ENCODE data around the gene EIF3A.
"Not testable (repeated sequence)": the region's sequence is repeated elsewhere in the genome, so short reads cannot be mapped to it uniquely, and the experiment has no call there.

The EIF3A gene, protein sequence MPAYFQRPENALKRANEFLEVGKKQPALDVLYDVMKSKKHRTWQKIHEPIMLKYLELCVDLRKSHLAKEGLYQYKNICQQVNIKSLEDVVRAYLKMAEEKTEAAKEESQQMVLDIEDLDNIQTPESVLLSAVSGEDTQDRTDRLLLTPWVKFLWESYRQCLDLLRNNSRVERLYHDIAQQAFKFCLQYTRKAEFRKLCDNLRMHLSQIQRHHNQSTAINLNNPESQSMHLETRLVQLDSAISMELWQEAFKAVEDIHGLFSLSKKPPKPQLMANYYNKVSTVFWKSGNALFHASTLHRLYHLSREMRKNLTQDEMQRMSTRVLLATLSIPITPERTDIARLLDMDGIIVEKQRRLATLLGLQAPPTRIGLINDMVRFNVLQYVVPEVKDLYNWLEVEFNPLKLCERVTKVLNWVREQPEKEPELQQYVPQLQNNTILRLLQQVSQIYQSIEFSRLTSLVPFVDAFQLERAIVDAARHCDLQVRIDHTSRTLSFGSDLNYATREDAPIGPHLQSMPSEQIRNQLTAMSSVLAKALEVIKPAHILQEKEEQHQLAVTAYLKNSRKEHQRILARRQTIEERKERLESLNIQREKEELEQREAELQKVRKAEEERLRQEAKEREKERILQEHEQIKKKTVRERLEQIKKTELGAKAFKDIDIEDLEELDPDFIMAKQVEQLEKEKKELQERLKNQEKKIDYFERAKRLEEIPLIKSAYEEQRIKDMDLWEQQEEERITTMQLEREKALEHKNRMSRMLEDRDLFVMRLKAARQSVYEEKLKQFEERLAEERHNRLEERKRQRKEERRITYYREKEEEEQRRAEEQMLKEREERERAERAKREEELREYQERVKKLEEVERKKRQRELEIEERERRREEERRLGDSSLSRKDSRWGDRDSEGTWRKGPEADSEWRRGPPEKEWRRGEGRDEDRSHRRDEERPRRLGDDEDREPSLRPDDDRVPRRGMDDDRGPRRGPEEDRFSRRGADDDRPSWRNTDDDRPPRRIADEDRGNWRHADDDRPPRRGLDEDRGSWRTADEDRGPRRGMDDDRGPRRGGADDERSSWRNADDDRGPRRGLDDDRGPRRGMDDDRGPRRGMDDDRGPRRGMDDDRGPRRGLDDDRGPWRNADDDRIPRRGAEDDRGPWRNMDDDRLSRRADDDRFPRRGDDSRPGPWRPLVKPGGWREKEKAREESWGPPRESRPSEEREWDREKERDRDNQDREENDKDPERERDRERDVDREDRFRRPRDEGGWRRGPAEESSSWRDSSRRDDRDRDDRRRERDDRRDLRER (N-terminal part only)

GRCh38 chr10:119080521-119081259 lies at the start of gene EIF3A:
TSS of gene EIF3A (minus strand) at chr10:119080817. CDS start at chr10:119080676, 141 bp downstream.
- peak; percentile 91 for DNase-seq

- peak; percentile 39 for DNase-seq
Measured at GRCh38 chr10:119129721-119130120, 49.1 kb upstream of the EIF3A start.

GRCh38 chr10:119125942-119126341 lies 45.3 kb upstream of the EIF3A start:
- no peak for DNase-seq

GRCh38 chr10:119120875-119121274 lies 40.3 kb upstream of the EIF3A start:
- DNase-seq, result no peak

DNA sequence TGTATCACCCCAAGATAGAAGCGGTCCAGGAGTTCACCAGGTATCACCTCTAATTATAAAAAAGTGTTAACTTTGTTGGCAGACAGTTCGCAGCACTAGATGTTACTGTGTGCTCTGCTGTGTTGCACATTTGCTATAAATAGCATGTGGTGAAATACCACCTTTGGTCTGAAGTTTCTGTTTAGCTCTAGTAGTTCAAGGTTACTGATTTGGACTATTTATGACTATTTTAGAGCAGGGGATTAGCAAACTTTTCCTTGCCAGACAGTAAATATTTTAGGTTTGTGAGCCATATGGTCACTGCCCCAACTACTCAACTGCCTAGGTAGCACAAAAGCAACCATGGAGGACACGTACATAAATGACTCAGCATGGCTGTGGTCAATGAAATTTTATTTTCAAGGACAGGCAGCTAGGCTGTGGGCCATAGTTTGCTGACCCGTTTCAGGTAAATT lies 39.8 kb upstream of the EIF3A start:
- DNase-seq, result peak; percentile 42

- peak; percentile 6 for DNase-seq
Measured at GRCh38 chr10:119119400-119119799, 38.8 kb upstream of the EIF3A start.

- DNase-seq, result no peak
Measured at GRCh38 chr10:119118231-119118630, 37.6 kb upstream of the EIF3A start.

DNA sequence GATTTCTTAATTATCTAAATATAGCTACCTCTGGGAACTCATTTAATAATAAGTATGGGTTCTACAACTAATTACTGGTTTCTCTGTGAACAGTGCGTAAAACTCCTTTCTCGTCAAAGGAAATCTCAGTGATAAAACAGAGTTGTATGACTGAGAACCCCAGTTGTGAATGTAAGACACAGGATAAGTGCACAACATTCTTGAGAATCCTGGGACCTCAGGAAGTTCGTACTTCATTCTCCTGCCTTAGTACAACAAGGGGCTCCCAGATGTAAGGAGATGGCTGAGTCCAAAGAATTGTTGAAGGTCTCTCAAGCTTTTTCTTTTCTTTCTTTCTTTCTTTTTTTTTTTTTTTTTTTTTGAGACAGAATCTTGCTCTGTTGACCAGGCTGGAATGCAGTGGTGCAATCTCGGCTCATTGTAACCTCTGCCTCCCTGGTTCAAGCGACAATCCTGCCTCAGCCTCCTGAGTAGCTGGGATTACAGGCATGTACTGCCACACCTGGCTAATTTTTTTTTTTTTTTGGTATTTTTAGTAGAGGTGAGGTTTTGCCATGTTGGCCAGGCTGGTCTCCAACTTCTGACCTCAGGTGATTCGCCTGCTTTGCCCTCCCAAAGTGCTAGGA lies 35.8 kb upstream of the EIF3A start:
- DNase-seq, result no peak

GRCh38 chr10:119115926-119116325 lies 35.3 kb upstream of the EIF3A start:
- DNase-seq, result no peak

- DNase-seq, result peak; percentile 84
Measured at GRCh38 chr10:119113751-119114732, 33.4 kb upstream of the EIF3A start.

DNA sequence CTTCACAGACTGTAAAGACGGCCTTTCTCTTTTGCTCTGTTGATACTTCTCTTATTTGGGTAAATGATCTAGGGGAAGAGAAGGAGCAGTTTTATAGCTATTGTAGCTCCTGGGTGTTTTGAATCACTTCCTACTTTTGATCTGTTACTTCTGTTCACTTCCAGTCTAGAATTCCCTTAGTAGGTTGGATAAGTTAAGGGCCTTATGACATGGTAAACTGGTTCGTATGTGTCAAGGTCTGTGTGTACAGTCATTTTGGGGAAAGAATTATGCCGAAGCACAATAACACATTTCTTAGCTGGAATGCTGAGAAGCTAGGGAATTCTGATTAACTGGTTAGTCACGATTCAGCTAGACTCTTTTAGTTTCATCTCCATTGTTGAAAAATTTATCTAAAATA lies 31.4 kb upstream of the EIF3A start:
- peak; percentile 58 for DNase-seq

DNA sequence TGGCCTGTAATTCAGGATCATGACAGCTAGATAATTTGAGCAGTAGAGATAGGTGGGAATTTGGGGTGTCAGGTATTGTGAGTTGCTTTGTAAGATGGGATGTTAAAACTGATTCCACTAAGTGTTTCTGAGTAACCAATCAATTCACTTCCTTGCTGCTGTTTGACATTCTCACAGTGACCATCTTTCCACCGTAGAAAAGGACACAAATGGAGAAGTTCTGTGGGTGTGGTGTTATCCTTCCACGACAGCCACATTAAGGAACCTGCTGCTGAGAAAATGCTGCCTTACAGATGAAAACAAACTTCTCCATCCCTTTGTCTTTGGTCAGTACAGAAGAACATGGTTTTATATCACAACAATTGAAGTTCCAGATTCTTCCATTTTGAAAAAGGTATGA lies 27.2 kb upstream of the EIF3A start:
- DNase-seq, result peak; percentile 65

DNA sequence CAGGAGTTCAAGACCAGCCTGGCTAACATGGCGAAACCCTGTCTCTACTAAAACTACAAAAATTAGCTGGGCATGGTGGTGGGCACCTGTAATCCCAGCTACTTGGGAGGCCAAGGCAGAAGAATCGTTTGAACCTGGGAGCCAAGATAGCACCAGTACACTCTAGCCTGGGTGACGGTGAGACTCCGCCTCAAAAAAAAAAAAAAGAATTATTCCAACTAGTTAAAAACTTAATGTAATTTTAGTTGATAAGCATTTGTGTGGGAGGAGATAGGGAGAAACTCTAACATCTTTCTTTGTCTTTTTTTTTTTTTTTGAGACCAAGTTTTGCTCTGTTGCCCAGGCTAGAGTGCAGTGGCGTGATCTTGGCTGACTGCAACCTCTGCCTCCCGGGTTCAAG lies 26.5 kb upstream of the EIF3A start:
- not testable (repeated sequence) for DNase-seq

- not testable (repeated sequence) for DNase-seq
Measured at GRCh38 chr10:119105899-119106298, 25.3 kb upstream of the EIF3A start.

DNA sequence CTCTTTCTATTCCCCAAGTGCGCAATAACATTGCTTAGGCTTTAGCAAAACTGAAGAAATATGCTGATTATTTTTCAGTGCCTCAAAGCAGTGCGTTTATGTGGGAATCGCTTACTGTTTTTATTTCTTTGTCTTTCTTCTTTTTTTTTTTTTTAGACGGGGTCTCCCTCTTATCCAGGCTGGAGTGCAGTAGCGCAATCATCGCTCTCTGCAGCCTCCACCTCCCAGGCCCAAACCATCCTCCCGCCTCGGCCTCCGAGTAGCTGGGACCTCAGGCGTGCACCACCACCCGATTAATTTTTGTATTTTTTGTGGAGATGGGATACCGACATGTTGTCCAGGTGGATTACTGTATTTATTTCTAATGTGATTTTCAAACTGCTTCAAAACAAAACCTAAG lies 24.5 kb upstream of the EIF3A start:
- no peak for DNase-seq

DNA sequence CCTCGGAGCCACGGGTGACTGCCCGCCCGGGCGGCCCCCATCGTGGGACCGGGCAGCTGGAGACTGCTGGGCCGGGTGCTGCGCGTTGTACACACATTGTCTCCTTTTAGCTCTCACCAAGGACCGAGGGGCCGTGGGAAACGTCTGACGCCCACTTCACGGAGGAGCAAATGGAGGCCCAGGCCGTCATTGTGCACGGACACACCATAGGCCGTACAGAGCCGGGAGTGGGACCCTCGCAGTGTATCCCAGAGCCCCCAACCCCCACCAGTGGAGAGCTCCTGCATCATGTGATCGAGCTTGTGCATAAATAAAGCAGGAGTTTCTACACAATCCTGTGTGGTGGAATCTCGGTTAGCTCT lies 24.0 kb upstream of the EIF3A start:
- DNase-seq, result no peak

DNA sequence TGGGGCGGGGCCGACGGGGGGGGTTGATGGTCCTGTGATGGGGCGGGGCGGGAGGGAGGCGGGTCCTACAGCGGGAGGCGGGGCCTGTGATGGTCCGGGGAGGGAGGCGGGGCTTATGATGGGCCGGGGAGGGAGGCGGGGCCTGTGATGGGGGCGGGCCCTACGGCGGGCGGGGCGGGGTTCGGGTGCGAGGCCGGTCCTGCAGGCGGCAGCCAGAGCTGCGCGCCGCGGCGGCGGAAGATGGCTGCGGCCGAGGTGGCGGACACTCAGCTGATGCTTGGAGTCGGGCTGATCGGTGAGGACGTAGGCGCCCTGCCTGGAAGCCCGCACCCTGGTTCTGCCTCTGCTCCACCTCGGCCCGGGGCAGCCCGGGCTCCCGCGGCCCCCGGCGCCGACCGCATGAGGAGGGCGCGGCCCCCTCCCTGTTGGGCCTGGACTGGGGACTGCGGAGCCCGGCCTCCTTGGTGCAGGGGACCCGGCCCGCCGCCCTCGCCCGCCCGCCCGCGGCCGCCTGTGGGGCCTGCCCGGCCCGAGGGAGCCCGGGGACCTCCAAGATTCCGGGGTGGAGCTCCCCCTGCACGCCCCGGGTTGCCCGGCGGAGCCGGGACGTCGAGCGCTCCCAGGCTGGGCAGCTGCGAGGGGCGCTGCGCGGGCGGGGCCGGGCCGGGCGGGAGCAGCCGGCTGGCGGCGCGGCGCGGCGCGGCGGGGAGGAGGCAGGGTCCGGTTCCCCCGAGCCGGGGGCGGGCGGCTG lies 23.5 kb upstream of the EIF3A start, which contains the start of gene DENND10:
DENND10 (plus strand) TSS at position 211 of the 751 bp plus-strand sequence; CDS start at position 241, 30 bp downstream.
- peak; percentile 59 for DNase-seq

DNA sequence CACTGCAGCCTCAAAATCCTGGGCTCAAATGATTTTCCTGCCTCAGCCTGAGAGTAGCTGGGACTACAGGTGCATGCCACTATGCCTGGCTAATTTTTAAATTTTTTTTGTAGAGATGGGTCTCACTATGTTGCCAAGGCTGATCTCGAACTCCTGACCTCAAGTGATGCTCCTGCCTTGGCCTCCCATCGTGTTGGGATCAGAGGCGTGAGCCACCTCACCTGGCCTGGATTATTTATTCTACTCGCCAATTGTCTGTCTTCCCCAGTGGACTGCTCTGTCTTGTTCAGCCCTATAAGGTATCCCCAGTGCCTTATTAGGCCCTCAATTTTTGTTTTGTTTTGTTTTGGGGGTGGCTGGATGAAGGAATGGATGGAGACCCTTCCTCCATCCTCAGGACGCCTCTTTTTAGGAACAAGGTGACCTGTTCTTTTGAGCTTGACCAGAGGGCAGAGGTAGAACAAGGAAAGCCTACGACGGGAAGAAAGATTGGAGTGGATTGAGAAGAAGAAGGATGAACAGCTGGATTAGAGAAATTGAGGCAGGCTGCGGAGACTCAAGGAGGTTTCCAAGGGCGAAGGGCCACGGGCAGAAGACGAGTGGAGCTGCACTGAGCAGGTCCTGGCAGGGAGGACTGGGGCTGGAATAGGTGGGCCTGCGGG lies 22.8 kb upstream of the EIF3A start:
- no peak for DNase-seq
